NCI-H2029 (cell line): ENCODE measurements around the gene ELAVL2.
"Not testable (repeated sequence)": the region's sequence is repeated elsewhere in the genome, so short reads cannot be mapped to it uniquely, and the experiment has no call there.

Experiments
- DNase-seq: peaks from one replicate; lab custom pipeline; 2025; lab: John Stamatoyannopoulos, UW

Gene ELAVL2

DNA sequence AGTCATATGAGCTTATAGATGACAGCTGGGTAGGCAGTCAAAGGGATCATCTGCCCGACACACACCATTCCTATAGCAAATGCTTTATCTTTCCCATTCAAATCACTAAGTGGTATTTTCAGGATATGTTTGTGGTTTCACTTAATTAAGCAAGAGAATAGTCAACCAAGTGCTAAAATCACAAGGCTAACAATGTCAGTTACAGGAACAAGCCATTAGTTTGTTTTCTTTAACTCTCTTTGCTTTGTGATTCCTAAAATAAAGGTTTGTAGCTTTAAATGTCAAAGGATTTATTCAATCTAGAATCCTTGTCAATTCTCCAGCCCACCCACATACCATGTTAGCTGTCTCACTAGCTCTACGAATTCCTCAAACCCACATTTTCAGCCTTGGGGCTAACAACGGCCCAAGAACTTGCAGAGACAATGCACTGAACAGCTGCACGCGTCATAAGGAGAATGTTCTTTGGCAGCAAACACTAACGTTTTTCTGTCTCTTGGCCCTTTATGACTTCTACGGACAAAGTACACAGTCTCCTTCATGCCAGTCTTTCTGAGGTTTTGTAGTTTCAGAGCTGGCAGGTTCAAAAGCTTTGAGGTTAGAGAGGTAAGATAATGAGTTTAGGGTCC is 56.6 kb downstream of the ELAVL2 start:
- DNase-seq = no peak

DNA sequence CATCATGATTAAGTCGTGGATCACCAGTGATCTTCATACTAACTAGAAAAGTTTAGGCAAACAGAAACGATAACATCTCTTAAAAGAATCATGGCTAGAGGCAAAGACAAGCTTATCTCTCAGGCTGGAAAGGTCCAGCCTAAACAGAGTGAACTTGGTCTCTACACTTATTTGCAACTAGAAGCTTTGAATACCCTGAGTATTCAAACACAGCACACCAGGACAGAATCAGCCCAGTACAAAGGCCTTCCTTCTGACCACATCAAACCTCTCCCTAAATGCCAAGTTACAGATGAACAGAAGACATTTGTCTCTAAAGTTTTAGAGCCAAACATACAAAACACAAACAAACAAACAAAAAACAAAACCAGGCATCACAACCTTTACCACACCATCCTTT is 57.2 kb downstream of the ELAVL2 start:
- no peak for DNase-seq

DNA sequence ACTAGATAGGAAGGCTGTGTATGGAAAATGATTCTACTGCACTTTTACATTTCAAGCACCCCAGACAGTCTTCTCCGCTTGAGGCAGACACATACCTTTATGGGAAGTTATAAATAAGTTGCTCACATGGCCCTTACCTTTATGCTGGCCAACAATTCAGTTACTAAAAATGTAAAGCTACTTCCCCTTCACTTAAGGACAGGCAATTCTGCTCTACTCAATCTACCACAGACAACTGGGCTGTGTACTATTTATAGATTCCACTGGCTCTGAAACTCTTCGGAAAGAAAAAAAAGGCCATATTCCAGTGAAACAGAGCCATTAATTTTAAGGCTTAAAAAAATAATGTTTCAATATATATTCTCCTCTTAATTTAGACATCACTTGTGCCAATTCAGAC is 59.4 kb downstream of the ELAVL2 start:
- no peak for DNase-seq

DNA sequence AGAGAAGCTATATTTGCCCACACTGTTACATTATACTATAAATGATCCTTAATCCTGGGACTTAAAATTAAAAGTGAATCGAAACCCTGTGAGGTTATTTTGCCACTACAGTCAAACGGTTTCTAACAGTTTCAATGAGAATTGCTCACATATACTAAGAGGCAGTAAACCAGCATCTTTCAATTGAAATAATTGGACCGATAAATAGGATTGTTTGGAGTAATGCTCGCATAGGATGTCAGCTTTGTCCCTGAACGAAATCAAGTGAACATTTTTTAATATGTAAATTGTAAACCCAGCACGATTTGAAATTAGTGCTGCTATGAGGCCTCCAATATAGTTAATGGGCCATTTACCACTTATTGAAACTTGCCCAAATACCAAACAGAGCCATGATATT is 60.5 kb downstream of the ELAVL2 start:
- DNase-seq = no peak

DNA sequence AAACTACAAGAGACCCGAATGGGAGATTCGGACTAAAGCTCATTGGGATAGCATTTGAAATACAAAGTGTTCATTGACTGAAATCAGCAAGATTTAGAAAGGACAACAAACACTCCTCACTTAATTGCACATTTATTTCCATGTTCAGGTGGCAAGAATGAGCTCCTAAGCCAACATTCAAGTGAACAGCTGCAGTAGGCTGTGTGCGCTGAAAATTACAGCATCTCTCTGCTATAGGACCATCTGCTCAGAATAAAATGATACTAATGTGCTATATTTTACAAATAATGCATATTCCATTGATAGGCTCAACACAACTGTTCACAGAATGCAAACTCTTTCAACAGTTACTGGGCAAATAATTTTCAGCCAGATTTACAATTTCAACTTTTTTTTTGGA is 61.8 kb downstream of the ELAVL2 start:
- DNase-seq = no peak

DNA sequence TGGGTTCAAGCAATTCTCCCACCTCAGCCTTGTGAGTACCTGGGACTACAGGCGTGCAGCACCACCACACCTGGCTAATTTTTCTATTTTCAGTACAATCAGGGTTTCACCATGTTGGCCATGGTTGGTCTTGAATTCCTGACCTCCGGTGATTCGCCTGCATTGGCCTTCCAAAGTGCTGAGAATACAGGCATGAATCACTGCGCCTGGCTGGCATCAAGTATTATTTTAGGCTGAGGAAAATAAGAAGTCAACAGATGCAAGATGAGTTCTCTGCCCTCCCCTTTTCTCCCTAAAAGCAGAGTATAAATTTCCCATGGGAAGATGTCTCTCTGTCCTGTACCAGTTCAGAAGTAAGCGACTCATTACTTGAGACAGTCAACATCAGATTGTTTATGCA is 71.5 kb downstream of the ELAVL2 start:
- no peak for DNase-seq

DNA sequence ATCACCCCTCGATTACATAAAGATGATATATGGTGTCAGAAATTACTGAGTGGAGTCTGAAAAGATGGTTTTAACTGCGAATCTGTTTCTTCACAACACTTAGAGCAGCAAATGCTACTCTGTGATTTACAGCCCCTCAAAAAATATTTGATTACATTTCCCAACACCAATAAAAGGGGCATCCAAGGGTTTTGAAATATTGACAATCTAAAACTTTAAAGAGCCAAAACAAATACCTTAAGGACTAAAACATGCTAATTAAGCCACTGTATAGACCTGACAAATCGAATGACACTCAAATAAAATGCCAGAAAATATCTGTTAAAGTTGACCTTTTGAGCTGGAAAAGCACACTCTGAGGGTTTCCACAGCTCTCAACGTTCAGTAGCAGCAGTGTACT is 73.2 kb downstream of the ELAVL2 start:
- DNase-seq = no peak

DNA sequence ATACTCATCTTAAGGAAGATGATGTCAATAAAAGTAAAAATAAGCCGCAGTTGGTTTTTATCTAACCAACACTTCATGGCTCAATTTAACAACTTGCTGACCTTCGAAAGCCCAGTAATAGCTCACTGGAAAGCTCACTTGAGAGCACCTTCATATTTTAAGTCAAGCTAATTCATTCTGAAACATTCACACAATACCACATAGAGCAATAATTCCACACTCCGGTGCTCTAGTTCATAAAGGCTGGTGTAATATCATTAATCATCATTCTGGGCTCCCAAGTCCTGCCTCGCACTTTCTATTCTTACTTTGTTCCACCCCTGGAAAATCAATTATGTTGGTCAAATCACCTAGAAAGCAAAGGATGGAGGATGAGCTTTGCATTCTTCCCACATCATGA is 74.4 kb downstream of the ELAVL2 start:
- DNase-seq = no peak

DNA sequence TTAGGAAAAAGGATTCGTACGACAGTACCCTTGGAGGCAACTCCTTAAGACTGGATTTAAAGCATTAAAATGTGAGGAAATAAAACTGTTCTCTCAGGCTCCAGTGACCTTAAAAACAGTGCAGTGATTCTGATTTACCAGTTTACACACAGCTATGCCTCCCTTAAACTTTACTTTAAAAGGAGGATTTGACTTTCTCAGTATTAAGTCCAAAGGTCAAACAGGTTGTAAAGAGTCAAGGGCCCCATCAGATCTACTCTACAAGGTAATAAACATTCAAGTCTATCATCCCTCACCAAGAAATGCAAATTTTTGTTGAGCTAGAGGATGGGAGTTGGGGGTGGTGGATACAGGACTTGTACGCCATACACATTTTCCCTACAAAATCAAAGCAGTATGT is 75.2 kb downstream of the ELAVL2 start:
- no peak for DNase-seq

DNA sequence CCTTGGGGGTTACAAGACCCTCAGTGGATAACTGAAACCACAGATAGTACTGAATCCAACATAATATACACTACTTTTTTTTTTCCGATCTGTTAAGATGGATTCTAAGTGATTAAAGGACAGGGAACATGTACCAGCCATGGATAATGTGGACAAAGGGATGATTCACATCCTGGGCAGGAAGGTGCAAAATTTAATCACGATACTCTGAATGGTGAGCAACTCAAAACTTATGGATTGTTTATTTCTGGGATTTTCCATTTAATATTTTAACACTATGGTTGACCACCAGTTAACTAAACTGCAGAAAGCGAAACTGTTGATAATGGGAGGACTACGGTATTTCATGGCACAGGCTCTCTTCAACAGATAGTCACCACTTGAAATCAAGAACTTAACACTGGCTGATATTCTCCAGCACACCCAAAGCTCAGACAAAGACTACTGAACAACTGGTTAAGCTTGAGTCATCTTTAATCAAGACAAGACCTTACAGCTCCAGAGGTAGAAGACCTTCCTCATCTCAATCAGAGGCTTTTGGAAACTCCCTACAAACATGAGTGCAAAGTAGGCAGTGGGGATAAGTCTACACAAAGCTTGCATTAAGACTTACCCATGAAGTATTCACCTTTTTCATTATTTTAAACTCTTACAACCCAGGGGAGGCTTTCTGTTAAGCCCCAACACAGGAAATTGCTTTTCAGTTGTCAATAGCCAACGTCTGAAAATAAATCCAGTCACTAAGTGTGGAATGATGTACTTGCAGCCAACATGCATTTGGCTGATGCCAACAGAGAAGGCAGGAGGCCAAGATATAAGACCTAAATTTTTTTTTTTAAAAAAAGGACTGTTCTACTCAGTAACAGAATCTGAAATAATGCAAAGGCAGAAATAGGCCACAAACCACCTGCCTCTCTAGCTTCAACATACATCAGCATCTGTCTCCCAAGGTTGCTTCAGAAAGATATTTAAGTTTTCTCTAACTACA is 78.7 kb downstream of the ELAVL2 start:
- no peak for DNase-seq

DNA sequence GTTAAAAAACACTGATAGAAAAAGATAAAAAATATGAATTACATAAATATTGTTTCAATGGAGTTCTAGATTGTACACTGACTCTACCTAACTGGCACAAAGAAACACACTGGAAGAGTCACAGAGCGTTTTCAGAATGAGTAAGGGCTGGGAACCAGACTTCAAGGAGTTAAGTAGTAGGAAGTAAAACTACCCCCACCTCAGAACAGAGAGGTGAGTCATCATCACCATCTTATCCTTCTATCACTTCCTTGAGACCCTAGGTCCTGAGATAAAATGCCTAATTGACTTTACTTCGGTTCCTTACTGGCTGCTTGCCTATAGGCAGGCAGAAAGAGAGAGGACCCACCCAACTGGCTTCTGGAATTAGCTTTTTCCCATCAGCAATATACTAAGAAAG is 79.7 kb downstream of the ELAVL2 start:
- DNase-seq = no peak

DNA sequence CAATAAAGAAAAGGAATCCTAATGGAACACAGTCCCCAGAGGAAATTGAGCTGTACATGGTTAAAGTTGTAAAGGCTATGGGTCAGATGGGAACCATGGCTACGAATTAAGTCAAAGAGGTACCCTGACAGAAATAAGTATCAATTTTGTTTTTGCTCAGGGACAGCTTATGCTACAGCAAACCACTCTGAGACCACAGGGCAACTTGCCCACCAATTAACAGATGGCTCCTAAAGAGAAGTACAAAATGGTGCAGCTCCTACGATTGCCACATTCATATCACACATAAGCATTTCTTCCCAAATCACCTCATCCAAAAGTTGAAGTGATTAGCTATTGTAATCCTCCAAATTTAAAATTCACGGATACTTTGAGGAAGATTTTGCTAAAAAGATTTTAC is 83.0 kb downstream of the ELAVL2 start:
- no peak for DNase-seq

DNA sequence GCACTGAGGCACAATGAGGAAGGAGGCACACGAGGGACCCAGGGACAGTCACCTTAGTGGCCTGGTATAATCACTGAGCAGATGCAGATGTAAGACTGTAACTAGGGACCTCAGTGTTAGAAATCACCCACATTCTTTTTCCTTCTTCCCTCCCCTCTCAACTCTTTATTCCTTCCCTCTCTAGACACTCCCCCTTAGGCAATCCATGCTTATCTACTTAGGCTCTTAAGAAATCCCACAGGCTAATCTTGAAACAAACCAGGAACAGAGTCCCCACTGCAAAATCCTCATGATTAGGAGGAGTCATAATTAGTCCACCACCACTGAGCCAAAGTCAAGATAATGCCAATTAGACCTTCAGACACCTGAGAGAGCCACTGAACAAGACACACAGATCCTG is 84.7 kb downstream of the ELAVL2 start:
- DNase-seq = no peak

DNA sequence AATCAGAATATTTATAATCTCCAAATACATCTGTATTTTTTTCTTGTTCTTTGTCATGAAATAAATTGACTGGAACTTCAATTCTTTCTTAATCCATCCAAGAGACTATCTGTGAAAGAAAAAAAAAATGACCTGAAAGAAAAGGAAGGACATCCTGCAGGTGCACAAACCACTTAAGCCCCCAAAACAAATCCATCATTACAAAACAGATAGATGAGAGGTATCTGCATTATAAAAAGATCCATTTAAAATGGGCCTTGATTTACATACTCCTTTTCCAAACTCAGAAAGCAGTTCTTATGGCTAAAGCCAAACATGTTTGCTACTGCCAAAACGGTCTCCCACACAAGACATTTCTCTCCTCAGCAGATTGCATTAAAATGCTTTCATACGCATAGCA is 85.5 kb downstream of the ELAVL2 start:
- no peak for DNase-seq

DNA sequence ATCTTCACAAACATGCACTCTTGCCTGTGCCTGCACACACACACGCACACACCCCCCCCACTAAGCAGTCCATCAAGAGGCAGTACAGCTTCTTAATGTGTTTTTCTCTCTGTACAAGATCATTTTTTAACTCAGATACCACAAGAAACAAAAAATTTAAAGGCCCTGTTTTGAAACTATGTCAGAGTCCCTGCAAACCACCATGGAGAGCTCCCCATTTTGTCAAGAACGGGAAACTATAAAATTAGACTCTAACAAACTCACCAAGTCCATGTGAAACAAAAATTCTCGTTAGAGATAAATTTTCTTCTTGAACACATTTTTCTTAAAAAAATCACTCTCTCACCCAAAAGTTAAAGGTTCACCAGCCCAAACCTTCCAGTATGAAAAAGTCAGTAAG is 86.3 kb downstream of the ELAVL2 start:
- no peak for DNase-seq

DNA sequence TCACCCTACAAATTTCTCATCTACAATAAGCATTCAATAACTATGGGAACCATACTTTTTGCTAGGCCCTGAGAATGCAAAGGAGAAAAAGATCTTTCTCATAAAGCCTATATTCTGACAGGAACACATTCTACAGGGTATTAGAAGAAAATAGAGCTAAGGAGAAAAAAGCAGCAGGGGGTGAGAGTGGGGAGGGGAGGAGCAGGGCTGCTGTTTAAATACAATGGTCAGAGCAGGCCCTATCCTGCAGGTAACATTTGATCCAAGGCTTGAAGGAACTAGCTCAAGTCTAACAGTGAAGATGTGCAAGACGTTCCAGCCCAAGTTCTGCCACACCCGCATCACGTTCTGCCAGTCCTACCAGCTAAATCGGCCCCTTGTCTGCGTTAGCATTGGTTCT is 89.7 kb downstream of the ELAVL2 start:
- no peak for DNase-seq

DNA sequence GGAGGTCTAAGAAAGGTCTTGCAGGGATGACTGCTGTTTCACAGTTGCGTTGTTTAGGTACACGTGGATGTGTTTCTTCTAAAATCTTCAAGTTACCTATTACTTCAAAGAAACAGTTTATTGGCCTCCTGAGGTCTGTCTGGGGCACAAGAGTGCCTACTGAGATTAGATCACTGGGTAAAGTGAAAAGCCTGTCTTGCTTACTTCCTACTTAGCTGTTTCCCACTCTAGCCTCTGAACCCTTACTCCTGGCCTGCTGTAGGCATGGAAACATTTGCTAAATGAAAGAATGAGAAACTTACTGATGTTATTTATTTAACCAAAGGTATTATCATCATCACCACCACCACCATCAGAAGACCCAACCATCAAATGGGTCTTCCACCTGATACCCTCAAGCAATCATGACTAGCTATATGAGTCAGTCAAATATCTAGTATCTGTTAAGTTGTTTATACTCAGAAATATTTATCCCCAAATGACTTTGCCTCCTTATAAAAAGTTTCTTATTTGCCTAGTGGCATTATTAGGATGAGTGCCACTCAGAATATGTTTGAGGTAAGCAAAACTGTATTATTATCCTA is 92.5 kb downstream of the ELAVL2 start:
- DNase-seq = no peak

DNA sequence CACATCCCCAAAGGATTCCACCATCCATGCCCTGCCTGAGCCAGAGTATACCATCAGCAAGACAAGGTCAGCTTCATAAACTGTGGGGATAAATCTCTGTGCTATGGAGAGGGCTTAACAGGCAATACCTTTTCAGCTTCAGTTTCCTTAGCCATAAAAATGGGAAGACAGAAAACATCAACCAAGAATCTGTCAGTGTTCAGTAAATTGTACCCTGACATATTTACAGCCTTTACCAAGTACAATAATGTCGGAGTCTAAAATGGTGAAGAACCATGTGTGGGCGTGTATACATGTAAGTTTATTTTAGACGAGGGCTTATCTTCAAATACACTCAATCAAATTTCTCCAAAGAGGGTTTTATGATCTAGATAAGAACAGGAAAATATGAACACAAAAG is 94.7 kb downstream of the ELAVL2 start:
- DNase-seq = no peak

DNA sequence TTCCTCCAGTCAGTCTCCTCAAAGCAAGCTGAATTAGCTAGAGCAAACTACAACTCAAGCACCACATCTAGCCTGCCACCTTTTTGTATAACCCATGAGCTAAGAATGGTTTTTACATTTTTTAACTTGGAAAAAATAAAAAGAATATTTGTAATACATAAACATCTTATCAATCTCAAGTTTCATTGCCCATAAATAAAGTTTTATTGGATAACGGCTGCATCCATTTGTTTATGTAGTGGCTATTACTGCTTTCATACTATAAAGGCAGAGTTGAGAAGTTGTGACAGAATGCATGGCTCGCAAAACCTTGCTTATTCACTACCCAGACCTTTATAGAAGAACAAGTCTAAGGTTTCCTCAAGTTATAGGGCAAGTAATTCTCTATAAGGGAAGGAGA is 95.7 kb downstream of the ELAVL2 start:
- no peak for DNase-seq

DNA sequence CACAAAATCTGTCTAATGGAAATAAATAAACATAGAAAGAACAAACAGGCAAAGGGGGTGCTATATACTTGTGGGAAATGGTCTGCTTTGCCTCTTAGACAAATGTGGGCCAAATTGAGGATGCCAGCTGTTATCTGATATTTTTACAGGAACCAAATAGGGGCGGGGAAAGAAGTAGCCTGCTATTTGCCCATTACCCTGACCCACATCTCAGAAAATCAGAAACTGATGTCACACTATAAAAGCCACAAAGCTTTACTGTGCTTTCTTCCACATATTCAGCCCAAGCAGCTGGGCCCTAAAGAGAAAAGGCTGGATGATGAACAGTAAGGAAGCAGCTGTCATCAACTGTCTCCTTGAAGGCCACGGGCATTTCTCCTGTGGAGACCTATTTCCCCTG is 97.3 kb downstream of the ELAVL2 start:
- no peak for DNase-seq

DNA sequence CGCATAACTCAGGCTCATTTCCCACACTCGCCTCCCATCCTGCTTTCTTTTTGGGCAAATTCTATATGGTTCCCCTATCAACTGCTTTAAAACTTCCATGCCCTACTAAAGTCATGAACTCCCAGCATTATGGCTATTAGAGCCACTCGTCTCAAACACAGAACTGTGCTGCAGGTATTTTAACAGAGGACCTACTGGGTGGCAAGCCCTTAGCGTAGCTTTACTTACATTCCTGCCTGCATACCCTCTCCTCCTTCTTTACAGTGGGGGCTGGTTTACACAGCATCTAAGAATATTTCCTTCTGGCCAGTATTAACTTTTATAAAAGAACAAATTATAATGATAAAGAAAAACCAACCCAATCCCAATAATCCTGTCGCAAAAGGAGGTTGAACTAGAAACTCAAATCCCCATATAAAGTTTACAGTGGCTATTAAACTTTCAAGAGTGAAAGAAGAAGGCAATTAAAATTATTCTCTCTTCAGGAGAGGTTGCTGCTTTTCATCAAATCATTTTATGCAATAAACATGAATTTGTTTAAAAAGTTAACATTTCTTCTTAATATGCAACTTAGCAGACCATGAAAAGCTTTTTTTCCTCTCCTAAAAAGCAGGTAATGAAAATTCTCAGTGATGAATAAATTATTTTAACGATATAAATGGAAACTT is 100.6 kb downstream of the ELAVL2 start:
- DNase-seq = no peak

DNA sequence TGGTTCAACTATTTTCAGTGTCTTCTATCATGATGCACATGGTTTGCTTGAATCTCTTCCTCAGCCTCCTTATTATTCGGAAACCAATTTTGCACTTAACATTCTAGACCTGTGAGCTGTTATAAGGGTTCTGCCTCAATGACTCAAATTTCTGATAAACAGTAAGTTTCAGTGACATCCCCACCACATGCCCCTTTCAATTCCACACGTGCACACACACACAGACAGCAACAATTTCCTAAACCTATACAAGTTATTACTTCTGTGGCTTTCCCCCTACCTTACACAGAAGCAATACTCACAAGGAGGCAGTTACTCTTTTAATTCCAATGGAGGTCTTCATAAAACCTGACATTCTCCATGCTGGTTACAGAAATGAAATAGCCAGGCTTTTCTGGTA is 102.4 kb downstream of the ELAVL2 start:
- DNase-seq = no peak

DNA sequence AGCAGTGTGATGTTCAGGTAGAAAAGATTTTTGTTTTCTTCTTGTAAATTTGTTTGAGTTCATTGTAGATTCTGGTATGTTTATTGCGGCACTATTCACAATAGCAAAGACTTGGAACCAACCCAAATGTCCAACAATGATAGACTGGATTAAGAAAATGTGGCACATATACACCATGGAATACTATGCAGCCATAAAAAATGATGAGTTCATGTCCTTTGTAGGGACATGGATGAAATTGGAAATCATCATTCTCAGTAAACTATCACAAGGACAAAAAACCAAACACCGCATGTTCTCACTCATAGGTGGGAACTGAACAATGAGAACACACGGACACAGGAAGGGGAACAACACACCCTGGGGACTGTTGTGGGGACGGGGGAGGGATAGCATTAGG is 103.0 kb downstream of the ELAVL2 start:
- DNase-seq = not testable (repeated sequence)
